ENCODE measurements around the gene GUK1.
"Not testable (repeated sequence)": the region's sequence is repeated elsewhere in the genome, so short reads cannot be mapped to it uniquely, and the experiment has no call there.

The GUK1 gene

DNA sequence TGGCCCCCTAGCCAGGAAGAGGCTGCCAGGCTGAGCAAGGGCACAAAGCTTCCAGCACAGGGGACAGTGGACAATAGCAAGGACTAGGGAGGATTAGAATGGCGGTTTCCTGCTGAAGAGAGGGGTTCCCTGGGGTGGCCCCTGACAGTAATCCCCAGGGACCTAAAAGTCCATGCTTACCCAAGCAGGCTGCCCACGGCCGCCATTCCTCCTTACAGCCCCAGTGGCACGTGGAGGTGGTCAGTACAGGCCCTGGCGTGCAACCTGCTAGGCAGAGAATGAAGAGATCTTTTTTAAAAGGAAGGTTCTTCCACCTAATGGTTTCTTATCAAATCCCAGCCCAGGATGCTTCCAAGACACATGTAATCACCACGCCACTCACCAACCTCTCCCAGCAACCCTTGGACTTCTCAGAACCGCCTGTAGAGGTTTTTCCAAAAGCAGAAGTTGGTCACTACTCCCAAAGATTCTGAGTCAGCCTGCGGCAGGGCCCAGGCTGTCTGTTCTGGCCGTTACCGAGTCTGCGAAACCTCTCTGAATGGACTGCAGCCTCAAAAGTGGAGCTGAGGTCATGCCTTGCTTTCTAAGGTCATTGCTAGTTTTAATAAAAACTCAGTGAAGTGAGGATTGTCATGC is 31.9 kb upstream of the GUK1 start:
- peak overlapping the region; percentile 84 to 95 (median 91) for H3K9ac ChIP-seq
- peak overlapping the region; percentile 49 to 86 (median 81); a peak in 20 of 22 replicates for H3K27ac ChIP-seq
- H3K4me3 ChIP-seq, result peak overlapping the region; percentile 88 to 100 (median 98)
- no peak for TF ChIP-seq Cebpa-rat (IDR thresholded peaks at IDR 0.05)
- peaks cover 21 to 34% (median 26%) of the 10 kb centered on the region in 11 experiments for H3K36me3 ChIP-seq
- H3K27me3 ChIP-seq, result no peaks in the 10 kb centered on the region
- H3K4me2 ChIP-seq, result peak overlapping the region; percentile 94 to 100 (median 98)
- H3K4me1 ChIP-seq, result peaks cover 33 to 42% (median 37%) of the 10 kb centered on the region in 10 experiments
- H3K9me3 ChIP-seq (replicated peaks in 1 of 11), result no peaks in the 10 kb centered on the region
- peaks cover 0 to 19% (median 0%) of the 10 kb centered on the region in 11 experiments; a peak in 4 of 22 replicates for H4K20me1 ChIP-seq

GRCh38 chr1:228108742-228109072 is 31.4 kb upstream of the GUK1 start:
- peak overlapping the region; percentile 49 to 86 (median 81); a peak in 21 of 22 replicates for H3K27ac ChIP-seq

DNA sequence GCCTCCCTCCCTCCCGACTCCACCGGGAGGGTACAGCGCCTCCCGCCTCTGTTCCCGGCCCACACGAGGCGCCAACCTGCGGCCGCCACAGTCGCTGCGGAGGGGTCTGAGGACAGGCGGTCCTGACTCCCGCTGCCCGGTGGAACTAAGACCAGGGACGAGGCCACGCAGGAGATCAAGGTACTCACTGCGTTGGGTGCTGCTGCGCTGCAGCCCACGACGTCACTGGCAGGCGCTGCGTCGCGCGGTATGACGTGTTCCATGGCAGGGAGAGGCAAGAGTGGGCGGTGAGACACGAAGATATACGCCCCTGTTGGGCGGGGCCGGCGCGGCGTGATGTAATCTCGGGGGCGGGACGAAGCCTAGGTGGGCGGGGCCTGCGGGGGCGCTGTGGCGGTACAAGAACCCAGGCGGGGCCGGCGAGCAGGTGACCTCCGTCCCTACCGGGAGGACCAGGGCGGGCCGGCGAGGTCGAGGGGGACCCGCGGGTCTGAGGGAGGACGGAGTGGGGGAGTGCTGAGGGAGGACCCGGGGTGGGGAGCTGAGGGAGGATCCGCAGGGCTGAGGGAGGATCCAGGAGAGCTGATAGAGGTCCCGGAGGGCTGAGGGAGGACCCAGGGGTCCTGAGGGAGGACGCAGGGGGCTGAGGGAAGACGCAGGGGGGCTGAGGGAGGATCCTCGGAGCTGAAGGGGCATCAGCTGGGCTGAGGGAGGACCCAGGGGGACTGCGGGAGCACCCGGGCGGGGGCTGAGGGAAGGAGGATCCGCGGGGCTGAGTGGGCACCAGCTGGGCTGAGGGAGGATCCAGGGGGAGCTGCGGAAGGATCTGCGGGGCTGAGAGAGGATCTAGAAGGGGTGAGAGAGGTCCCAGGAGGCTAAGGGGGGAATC is 30.8 kb upstream of the GUK1 start, which contains the start of gene MRPL55:
Gene MRPL55 (minus strand): TSS at position 227 of the 889 bp plus-strand sequence. CDS start 1,039 bp downstream, outside the sequence.
- no peaks in the 10 kb centered on the region for H3K27me3 ChIP-seq
- H3K4me1 ChIP-seq, result peaks cover 24 to 33% (median 27%) of the 10 kb centered on the region in 10 experiments
- H3K9ac ChIP-seq, result peak within 1 kb of the TSS; percentile 84 to 95 (median 91)
- peak in 2 of 11 experiments; percentile 36 to 52; a peak in 3 of 22 replicates for TF ChIP-seq Cebpa-rat (IDR thresholded peaks at IDR 0.05)
- H3K4me2 ChIP-seq, result peak within 1 kb of the TSS; percentile 94 to 100 (median 98)
- peaks cover 21 to 34% (median 26%) of the 10 kb centered on the region in 11 experiments for H3K36me3 ChIP-seq
- peak within 1 kb of the TSS; percentile 72 to 93 (median 83) for H3K27ac ChIP-seq
- peak within 1 kb of the TSS; percentile 88 to 100 (median 98) for H3K4me3 ChIP-seq
- H3K9me3 ChIP-seq (replicated peaks in 1 of 11), result no peaks in the 10 kb centered on the region
- H4K20me1 ChIP-seq, result peaks cover 0 to 19% (median 0%) of the 10 kb centered on the region in 11 experiments; a peak in 4 of 22 replicates

More at GRCh38 chr1:228108742-228109072, 31.4 kb upstream of the GUK1 start:
- no peak for TF ChIP-seq Cebpa-rat (IDR thresholded peaks at IDR 0.05)
- Histone ChIP-seq H3K27me3 (no peaks in the 10 kb centered on the region), H3K9me3 (replicated peaks in 1 of 11) (no peaks in the 10 kb centered on the region), H4K20me1 (peaks cover 0 to 19% (median 0%) of the 10 kb centered on the region in 11 experiments; a peak in 4 of 22 replicates), H3K4me3 (peak overlapping the region; percentile 88 to 100 (median 98)), H3K4me2 (peak overlapping the region; percentile 94 to 100 (median 98)), H3K36me3 (peaks cover 21 to 34% (median 26%) of the 10 kb centered on the region in 11 experiments), H3K9ac (peak overlapping the region; percentile 84 to 95 (median 91)), H3K4me1 (peaks cover 30 to 39% (median 33%) of the 10 kb centered on the region in 10 experiments)

DNA sequence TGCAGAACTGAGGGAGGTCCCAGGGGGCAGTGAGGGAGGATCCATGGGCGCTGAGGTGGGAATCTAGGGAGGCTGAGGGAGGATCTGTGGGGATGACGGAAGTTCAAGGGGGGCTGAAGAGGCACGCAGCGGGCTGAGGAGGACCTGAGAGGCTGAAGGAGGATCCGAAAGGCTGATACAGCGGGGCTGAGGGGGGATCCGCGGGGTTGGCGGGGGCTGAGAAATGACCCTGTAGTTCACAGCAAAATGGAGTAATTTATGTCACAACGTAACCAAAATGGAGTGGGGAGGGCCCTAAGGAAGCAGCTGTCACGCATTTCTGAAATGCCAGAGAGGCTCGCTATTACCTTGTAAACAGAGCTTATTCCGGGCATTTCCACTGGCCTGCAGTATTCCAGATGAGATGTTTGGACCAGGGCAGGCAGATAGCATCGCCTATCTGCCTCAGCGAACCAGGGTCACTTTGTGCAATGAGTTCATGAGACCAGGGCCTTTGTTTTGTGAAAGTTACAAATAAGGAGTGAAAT is 30.1 kb upstream of the GUK1 start:
- peak overlapping the region; percentile 88 to 100 (median 98) for H3K4me3 ChIP-seq
- peak overlapping the region; percentile 78 to 100 (median 92) for H3K4me2 ChIP-seq
- peaks cover 21 to 30% (median 26%) of the 10 kb centered on the region in 11 experiments for H3K36me3 ChIP-seq
- H3K9ac ChIP-seq, result peak overlapping the region; percentile 84 to 95 (median 91)
- peaks cover 0 to 19% (median 0%) of the 10 kb centered on the region in 11 experiments; a peak in 4 of 22 replicates for H4K20me1 ChIP-seq
- H3K27me3 ChIP-seq, result no peaks in the 10 kb centered on the region
- no peaks in the 10 kb centered on the region for H3K9me3 ChIP-seq (replicated peaks in 1 of 11)
- peak overlapping the region; percentile 56 to 93 (median 83) for H3K27ac ChIP-seq
- no peak for TF ChIP-seq Cebpa-rat (IDR thresholded peaks at IDR 0.05)
- peaks cover 21 to 27% (median 24%) of the 10 kb centered on the region in 10 experiments for H3K4me1 ChIP-seq

GRCh38 chr1:228110556-228110955 is 29.5 kb upstream of the GUK1 start:
- Histone ChIP-seq H4K20me1 (peaks cover 0 to 19% (median 0%) of the 10 kb centered on the region in 11 experiments; a peak in 4 of 22 replicates), H3K9me3 (replicated peaks in 1 of 11) (peaks cover 0 to under 1% (median 0%) of the 10 kb centered on the region in 11 experiments; a peak in 1 of 22 replicates), H3K9ac (peak overlapping the region in 7 of 11 experiments; percentile 86 to 95 (median 92); a peak in 7 of 22 replicates), H3K4me2 (peak overlapping the region; percentile 78 to 100 (median 92)), H3K27me3 (no peaks in the 10 kb centered on the region), H3K36me3 (peaks cover 21 to 25% (median 24%) of the 10 kb centered on the region in 11 experiments), H3K4me3 (peak overlapping the region in 2 of 10 experiments; percentile 94 to 99; a peak in 3 of 20 replicates), H3K4me1 (peaks cover 21 to 27% (median 23%) of the 10 kb centered on the region in 10 experiments), H3K27ac (peak overlapping the region in 2 of 11 experiments; percentile 81 to 83; a peak in 1 of 22 replicates)
- TF ChIP-seq Cebpa-rat (IDR thresholded peaks at IDR 0.05), result no peak

DNA sequence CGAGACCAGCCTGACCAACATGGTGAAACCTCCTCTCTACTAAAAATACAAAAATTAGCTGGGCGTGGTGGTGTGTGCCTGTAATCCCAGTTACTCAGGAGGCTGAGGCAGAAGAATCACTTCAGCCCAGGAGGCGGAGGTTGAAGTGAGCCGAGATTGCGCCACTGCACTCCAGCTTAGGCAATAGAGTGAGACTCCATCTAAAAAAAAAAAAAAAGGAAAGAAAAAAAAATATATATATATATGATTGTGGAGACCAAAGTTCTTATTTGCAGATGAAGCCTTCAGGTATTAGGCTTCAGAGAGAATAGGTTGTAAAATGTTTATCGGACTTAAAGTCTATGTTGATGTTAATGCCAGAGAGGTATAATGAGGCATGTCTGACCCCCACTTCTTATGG is 28.8 kb upstream of the GUK1 start:
- not testable (repeated sequence) for H3K4me3 ChIP-seq; H3K9me3 ChIP-seq (replicated peaks in 1 of 11); H3K27me3 ChIP-seq; H3K27ac ChIP-seq; H3K4me2 ChIP-seq; H3K9ac ChIP-seq
- Histone ChIP-seq H3K36me3 (peaks cover 13 to 18% (median 16%) of the 10 kb centered on the region in 11 experiments), H4K20me1 (peaks cover 0 to 19% (median 0%) of the 10 kb centered on the region in 11 experiments; a peak in 4 of 22 replicates), H3K4me1 (peaks cover 21 to 27% (median 23%) of the 10 kb centered on the region in 10 experiments)

GRCh38 chr1:228112167-228112566 is 27.9 kb upstream of the GUK1 start:
- Histone ChIP-seq H3K9ac (no peak overlapping the region), H3K36me3 (peaks cover 4 to 9% (median 8%) of the 10 kb centered on the region in 11 experiments; a peak in 19 of 22 replicates), H3K4me2 (no peak overlapping the region), H4K20me1 (peaks cover 0 to 18% (median 0%) of the 10 kb centered on the region in 11 experiments; a peak in 4 of 22 replicates), H3K4me1 (peaks cover 21 to 27% (median 23%) of the 10 kb centered on the region in 10 experiments), H3K27me3 (no peaks in the 10 kb centered on the region), H3K4me3 (no peak overlapping the region), H3K9me3 (replicated peaks in 1 of 11) (peaks cover 10 to 16% (median 14%) of the 10 kb centered on the region in 11 experiments), H3K27ac (no peak overlapping the region)
- TF ChIP-seq Cebpa-rat (IDR thresholded peaks at IDR 0.05), result no peak

DNA sequence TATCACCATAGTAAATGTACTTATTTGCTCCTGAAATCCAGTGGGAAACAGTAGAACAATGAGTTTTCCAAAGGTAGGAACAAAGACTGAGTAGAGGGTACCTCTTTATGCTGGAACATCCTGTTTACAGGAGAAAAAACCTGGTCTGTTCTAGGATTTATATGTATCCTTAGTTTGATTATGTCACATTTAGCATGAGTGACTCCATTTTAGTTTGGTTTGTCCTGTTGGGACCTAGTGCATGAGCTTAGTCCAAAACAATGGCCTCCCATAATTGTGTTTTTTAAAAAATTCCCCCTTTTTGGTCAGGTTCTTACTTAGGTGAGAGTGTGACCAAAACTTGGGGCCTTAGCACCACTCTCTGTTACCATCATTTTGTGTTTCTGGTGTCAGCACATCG is 27.5 kb upstream of the GUK1 start:
- Histone ChIP-seq H4K20me1 (peaks cover 0 to 13% (median 0%) of the 10 kb centered on the region in 11 experiments; a peak in 4 of 22 replicates), H3K4me2 (no peak overlapping the region), H3K9me3 (replicated peaks in 1 of 11) (peaks cover 15 to 21% (median 18%) of the 10 kb centered on the region in 11 experiments), H3K4me3 (no peak overlapping the region), H3K9ac (no peak overlapping the region), H3K27me3 (no peaks in the 10 kb centered on the region), H3K27ac (no peak overlapping the region), H3K36me3 (peaks cover 0 to 5% (median 3%) of the 10 kb centered on the region in 11 experiments; a peak in 15 of 22 replicates), H3K4me1 (peaks cover 19 to 23% (median 21%) of the 10 kb centered on the region in 10 experiments)
- TF ChIP-seq Cebpa-rat (IDR thresholded peaks at IDR 0.05), result no peak
